Breast epithelium (tissue), 4 donors: ENCODE data around the gene CENPO. TPM values are rescaled to one million over a fixed set of nuclear protein-coding genes. Genes with fewer than 3 reads are reported as not detected.

Experiments
- DNase-seq, 2 donors: peaks; one replicate each; pipeline ENCODE4 v3.0.0-alpha.2; 2019; ENCODE audit warnings: low spot score in 2 of 2
- H3K27ac ChIP-seq, 2 donors: fragments of 200-600 bp; sonication (generic) in 1 of 2; one replicate each; pipeline ENCODE4 v1.5.1; 2016 to 2019; ENCODE audit warnings: mild to moderate bottlenecking in 1 of 2
- H3K27me3 ChIP-seq, 2 donors: fragments of 200-600 bp; sonication (generic) in 1 of 2; one replicate each; pipeline versions ENCODE4 v1.5.1 to v1.6.0; 2017 to 2019; ENCODE audit warnings: control low read depth in 1 of 2, mild to moderate bottlenecking in 1 of 2
- H3K36me3 ChIP-seq: fragments of 200-600 bp; one replicate; pipeline ENCODE4 v1.5.1; 2019
- H3K4me1 ChIP-seq, 2 donors: fragments of 200-600 bp; sonication (generic); one replicate each; pipeline ENCODE4 v1.5.1; 2016 to 2019; ENCODE audit warnings: control low read depth in 1 of 2
- H3K4me3 ChIP-seq, 3 donors: fragments of 200-600 bp; sonication (generic); 1 replicate in 2 of 3; 2 replicates in 1 of 3; pipeline ENCODE4 v1.5.1; 2016 to 2019; ENCODE audit warnings: mild to moderate bottlenecking in 3 of 3, moderate library complexity in 2 of 3
- H3K9me3 ChIP-seq, 2 donors: fragments of 200-600 bp; sonication (generic) in 1 of 2; one replicate each; pipeline ENCODE4 v1.5.1; 2016 to 2019; ENCODE audit warnings: control low read depth in 1 of 2
- POLR2A ChIP-seq: fragments of 450-650 bp; IDR thresholded peaks from one replicate; pipeline ENCODE4 v1.6.1; 2016; ENCODE audit warnings: antibody characterized with exemption, mild to moderate bottlenecking, moderate library complexity
- POLR2AphosphoS5 ChIP-seq, 3 donors: sonication (generic); formaldehyde crosslinking; IDR thresholded peaks; one replicate each; pipeline ENCODE4 v1.6.1; 2017; ENCODE audit warnings: antibody characterized with exemption in 3 of 3
- intact Hi-C: fragments of 100-400 bp; cut with DNase I; formaldehyde crosslinking; loops from one replicate; pipeline ENCODE4 v1.15.1; 2023; ENCODE audit warnings: low total_unique reads
- total RNA-seq, 3 donors: library from RNA; depleted of rRNA; stranded (reverse); fragments of >200 nt; gene quantifications; one replicate each; pipeline ENCODE4 v1.1.0, GENCODE V29; 2016
- TF ChIP-seq, protein P1 (sequence below), 3 donors: fragments of 450-650 bp; IDR thresholded peaks; one replicate each; pipeline ENCODE4 v1.5.1; 2016 to 2017; ENCODE audit warnings: antibody characterized with exemption in 3 of 3, mild to moderate bottlenecking in 3 of 3, moderate library complexity in 3 of 3

The CENPO gene
- total RNA-seq, 3 donors from 2014 or later, result 1.6 to 4.2 (median 1.8) TPM

DNA sequence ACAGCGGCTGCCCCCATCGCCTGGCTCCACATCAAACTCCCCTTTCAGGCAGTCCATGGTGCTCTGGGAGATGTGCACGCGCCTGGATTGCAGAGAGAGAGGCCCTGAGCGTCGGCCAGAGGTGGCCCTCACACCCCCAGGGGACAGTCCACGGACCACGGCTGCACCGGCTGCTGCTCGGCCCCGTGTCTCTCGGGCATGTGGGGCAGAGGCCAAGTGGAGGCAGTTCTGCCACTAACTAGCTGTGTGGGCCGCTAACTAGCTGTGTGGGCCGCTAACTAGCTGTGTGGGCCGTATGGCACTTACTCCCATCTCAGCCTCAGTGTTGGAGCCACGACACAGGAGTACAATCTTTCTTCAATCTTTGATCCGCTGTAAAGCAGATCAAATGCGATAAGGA, 45.3 kb downstream of the CENPO start:
- no peak overlapping the region for H3K27ac ChIP-seq
- H3K9me3 ChIP-seq, result no peaks in the 10 kb centered on the region
- H3K36me3 ChIP-seq, result peaks cover 6% of the 10 kb centered on the region
- no peak for DNase-seq
- TF ChIP-seq POLR2A, result no peak
- intact Hi-C loops, result no loop called here
- no peaks in the 10 kb centered on the region for H3K27me3 ChIP-seq
- H3K4me1 ChIP-seq, result no peaks in the 10 kb centered on the region
- H3K4me3 ChIP-seq, result no peak overlapping the region

DNA sequence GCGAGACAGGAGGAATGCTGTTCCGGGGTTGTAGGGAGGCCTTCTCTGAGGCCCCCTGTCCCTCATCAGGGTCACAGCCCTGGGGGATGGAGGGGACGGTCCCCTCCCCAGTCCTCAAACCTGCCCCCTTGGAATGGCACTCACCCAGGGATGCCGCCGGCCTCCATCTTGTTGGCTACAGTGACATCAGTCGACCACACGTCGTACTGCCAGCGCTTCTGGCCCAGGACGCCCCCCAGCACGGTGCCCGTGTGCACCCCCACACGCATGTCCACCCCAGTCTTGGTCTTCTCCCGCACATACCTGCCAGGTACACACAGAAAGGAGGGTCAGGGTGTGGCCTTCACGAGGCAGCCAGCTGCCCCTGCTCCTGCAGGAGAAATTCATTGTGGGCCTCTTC, 46.5 kb downstream of the CENPO start:
- Histone ChIP-seq H3K27me3 (no peaks in the 10 kb centered on the region), H3K36me3 (peaks cover 6% of the 10 kb centered on the region), H3K9me3 (no peaks in the 10 kb centered on the region), H3K4me3 (no peak overlapping the region), H3K27ac (no peak overlapping the region), H3K4me1 (no peaks in the 10 kb centered on the region)
- DNase-seq, result no peak
- TF ChIP-seq, protein P1, sequence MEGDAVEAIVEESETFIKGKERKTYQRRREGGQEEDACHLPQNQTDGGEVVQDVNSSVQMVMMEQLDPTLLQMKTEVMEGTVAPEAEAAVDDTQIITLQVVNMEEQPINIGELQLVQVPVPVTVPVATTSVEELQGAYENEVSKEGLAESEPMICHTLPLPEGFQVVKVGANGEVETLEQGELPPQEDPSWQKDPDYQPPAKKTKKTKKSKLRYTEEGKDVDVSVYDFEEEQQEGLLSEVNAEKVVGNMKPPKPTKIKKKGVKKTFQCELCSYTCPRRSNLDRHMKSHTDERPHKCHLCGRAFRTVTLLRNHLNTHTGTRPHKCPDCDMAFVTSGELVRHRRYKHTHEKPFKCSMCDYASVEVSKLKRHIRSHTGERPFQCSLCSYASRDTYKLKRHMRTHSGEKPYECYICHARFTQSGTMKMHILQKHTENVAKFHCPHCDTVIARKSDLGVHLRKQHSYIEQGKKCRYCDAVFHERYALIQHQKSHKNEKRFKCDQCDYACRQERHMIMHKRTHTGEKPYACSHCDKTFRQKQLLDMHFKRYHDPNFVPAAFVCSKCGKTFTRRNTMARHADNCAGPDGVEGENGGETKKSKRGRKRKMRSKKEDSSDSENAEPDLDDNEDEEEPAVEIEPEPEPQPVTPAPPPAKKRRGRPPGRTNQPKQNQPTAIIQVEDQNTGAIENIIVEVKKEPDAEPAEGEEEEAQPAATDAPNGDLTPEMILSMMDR (IDR thresholded peaks at IDR 0.05), result no peak
- no peak for TF ChIP-seq POLR2AphosphoS5 (IDR thresholded peaks at IDR 0.05)
- no peak for TF ChIP-seq POLR2A
- intact Hi-C loops, result no loop called here

DNA sequence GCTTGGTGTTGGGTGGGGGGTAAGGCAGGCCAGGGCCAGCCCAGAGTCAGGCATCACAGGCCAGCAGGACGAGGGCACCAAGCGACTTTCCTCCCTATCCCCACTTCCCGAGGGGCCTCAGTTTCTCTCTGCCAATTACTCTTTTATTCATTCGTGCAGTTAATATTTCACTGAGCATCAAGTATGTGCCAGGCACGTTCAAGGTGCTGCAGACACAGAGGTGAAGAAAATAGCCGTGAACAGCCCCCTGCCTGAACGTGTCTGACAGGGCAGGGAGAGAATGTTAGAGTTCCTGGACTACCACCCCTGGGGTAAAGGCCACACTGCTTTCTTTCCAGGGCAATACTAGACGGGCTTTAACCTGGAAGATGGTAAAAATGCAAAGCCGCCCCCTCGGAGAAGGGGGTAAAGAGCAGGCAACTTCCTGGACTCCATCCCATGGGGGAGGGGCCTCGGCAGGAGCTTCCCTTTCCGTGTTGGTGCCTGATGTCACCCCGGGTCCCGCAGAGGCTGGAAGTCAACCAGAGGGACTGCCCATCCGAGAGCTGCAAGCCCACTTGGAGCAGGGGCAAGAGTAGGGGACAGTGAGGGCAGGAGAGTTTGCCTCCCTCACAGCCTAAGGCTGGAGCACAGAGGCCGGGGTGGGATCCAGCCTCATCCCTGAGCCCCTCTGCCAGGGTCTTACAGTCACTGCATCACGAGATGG, 47.1 kb downstream of the CENPO start:
- DNase-seq, result no peak
- TF ChIP-seq, protein P1 (IDR thresholded peaks at IDR 0.05), result no peak
- no peak for TF ChIP-seq POLR2AphosphoS5 (IDR thresholded peaks at IDR 0.05)
- Histone ChIP-seq H3K4me1 (no peaks in the 10 kb centered on the region), H3K36me3 (peaks cover 6% of the 10 kb centered on the region), H3K27me3 (no peaks in the 10 kb centered on the region), H3K4me3 (no peak overlapping the region), H3K9me3 (no peaks in the 10 kb centered on the region), H3K27ac (no peak overlapping the region)
- intact Hi-C loops, result no loop called here

DNA sequence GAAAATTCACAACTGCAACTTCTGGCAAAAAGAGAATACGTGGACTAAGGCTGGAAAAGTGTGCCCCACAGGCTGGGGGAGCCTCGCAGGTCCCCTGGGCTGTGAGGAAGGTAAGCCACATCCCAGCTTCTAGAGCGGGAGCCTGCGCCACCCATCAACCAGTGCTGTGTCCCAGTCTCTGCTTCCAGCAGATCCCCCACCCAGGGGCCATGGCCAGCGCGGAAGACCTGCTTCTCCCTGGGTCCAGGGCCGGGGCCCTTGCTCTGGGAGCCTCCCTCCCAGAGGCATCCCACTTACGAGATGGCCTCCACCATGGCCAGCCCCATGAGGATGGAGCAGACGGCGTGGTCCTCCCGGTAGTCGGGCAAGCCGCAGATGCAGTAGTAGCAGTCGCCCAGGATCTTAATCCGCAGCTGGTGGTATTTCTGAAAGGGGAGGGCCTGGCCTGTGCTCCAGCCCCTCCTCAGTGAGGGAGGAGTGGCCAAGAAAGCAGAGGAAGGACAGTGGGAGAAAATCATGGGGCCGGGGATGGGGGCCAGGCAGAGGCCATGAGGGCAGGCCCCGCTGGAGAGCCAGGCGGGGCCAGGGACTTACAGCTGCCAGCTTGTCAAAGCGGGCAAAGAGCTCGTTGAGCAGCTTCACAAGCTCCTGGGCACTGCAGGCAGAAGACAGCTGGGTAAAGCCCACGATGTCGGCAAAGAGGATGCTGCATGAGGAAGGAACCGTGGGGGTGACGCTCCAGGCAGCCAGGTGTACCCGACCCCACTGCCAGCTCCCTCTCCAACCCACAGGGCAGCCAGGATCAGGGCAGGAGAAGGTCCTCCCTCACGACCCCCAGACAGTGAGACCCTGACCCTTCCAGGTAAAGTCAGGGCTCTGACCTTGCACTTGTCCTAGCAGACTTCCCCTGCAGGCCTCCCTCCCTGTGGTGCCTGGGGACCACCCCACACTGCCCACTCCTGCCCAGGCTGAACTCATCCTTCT, 48.0 kb downstream of the CENPO start:
- Histone ChIP-seq H3K27ac (no peak overlapping the region), H3K36me3 (peaks cover 6% of the 10 kb centered on the region), H3K9me3 (no peaks in the 10 kb centered on the region), H3K4me3 (no peak overlapping the region), H3K4me1 (no peaks in the 10 kb centered on the region), H3K27me3 (no peaks in the 10 kb centered on the region)
- no peak for DNase-seq
- intact Hi-C loops, result no loop called here
- TF ChIP-seq POLR2A (no peak), POLR2AphosphoS5 (IDR thresholded peaks at IDR 0.05) (no peak)
- TF ChIP-seq, protein P1 (IDR thresholded peaks at IDR 0.05), result no peak

DNA sequence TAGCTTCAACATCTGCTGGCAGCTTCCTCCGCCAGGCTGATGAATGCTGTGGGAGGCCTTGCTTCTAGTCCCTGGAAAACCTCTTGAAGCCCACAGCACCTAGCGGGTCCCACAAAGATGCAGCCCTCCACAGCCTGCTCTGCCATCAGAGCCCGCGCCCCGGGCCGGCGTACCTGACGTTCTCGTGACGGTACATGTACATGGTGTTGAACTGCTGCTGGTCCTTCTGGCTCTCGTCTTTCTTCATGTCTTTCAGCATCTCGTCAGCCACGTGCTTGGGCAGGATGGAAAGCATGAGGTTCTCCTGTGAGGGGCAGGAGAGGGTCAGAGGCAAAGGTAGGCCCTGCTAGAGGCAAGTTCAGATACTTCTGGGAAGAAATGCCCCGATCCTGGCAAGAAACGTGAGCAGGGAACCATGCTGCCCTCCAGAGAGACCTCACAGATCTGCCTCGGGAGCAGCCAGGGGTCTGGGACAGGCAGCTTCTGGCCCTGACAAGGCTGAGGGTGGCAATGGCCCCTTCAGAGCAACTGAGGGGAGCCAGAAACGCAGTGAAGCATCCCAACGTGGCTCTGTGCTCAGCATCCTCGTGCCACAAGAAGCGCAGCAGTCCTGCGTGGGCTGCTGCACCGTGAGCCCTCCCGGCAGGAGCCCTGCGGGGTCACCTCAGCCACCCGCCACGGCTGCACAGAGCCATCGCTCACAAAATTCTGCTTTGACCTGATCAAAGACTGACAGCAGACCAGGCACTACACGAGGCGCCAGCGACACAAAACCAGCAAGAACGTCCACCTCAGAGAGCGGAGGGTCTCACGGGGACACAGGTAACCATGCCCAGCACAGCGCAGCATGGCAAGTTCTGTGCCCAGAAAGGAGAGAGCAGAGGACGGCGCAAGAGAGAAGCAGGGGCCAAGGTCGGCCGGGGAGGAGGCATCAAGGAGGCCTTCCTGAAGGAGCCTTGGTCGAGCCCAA, 49.1 kb downstream of the CENPO start:
- peaks cover 2% of the 10 kb centered on the region for H3K36me3 ChIP-seq

More for the DNA sequence above, 49.1 kb downstream of the CENPO start:
- no peak overlapping the region for H3K27ac ChIP-seq
- intact Hi-C loops, result no loop called here
- no peaks in the 10 kb centered on the region for H3K9me3 ChIP-seq
- H3K4me1 ChIP-seq, result no peaks in the 10 kb centered on the region
- H3K27me3 ChIP-seq, result no peaks in the 10 kb centered on the region
- DNase-seq, result no peak
- H3K4me3 ChIP-seq, result no peak overlapping the region
- no peak for TF ChIP-seq POLR2A
- TF ChIP-seq POLR2AphosphoS5 (IDR thresholded peaks at IDR 0.05), result no peak
- TF ChIP-seq, protein P1 (IDR thresholded peaks at IDR 0.05), result no peak
